DMS79 treated with DMSO at 0.1 percent for 48 hours (cell line): ENCODE measurements around the gene MCC.

Experiments
- DNase-seq: peaks from one replicate; lab custom pipeline; 2025; lab: John Stamatoyannopoulos, UW

Gene MCC

DNA sequence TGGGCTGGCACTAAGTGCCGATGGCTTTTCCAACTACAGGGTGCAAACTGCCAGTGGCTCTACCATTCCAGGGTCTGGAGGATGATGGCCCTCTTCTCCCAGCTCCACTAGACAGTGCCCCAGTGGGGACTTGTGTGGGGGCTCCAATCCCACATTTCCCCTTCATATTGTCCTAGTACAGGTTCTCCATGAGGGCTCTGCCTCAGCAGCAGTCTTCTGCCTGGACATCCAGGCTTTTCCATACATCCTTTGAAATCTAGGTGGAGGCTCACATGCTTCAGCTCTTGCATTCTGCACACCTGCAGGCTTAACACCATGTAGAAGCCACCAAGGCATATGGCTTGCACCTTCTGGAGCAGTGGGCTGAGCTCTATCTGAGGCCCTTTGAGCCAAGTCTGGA is 123.8 kb downstream of the MCC start:
- no peak for DNase-seq

DNA sequence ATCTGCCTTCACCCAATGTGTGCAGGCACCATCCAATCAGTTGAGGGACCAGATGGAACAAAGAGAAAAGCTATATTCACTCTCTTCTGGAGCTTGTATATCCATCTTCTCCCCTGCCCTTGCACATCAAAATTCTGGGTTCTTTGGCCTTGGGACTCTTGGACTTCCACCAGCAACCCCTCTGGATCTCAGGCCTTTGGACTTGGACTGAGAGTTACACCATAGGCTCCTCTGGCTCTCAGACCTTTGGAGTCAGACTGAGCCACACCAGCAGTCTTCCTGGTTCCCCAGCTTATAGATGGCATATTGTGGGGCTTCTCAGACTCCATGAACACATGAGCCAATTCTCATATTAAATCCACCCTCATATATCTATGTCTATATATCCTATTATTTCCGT is 126.6 kb downstream of the MCC start:
- no peak for DNase-seq

- no peak for DNase-seq
Measured at GRCh38 chr5:113359419-113359818, 128.8 kb downstream of the MCC start.

DNA sequence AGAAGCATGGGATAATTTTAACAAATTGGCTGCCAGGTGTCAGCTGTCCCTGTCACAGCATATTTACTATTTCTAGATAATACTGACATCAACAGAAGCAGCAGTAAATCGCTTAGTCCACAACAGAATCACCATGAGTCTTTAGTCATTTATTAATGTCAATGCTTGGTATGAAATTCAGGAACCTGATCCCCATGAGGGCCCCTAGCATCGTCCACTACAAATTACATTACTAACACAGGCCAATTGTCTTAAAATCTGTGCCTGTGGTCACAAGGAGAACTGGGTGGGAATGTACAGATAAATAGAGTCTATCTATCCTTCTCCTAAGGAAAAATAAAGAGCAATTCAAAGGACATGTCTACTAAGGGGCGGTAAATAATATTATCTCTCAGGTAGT is 129.6 kb downstream of the MCC start:
- no peak for DNase-seq

- DNase-seq = no peak
Measured at GRCh38 chr5:113357696-113358476, 130.4 kb downstream of the MCC start.

DNA sequence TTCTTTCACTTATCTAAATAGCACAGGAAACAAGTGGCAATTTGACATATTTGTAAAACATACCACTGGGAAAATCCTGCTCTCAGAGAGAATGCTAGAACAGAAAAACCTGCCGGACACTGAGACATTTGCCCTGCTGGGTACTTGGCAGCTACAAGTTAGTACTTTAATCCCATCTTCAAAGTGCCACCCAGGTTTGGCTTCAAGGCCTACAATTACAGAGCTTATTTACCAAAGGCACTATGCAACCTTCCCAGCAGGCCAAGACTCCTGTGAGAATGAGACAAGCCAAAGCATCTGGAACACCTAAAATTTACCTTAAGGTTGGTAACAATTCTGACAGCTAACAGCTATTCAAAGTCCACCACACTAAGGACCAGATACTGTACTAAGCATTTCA is 131.8 kb downstream of the MCC start:
- no peak for DNase-seq

GRCh38 chr5:113354055-113354454 is 134.2 kb downstream of the MCC start:
- no peak for DNase-seq

DNA sequence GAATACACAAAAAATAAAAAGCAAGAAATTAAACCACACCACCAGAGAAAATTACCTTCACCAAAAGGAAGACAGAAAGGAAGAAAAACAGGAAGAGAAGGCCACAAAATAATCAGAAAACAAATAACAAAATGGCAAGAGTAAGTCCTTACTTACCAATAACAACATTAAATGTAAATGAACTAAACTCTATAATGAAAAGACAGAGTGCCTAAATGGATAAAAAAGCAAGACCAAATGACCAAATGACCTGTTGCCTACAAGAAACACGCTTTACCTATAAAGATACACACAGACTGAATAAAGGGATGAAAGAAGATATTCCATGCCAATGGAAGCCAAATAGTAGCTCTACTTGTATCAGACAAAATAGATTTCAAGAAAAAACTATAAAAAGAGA is 140.7 kb downstream of the MCC start:
- no peak for DNase-seq

DNA sequence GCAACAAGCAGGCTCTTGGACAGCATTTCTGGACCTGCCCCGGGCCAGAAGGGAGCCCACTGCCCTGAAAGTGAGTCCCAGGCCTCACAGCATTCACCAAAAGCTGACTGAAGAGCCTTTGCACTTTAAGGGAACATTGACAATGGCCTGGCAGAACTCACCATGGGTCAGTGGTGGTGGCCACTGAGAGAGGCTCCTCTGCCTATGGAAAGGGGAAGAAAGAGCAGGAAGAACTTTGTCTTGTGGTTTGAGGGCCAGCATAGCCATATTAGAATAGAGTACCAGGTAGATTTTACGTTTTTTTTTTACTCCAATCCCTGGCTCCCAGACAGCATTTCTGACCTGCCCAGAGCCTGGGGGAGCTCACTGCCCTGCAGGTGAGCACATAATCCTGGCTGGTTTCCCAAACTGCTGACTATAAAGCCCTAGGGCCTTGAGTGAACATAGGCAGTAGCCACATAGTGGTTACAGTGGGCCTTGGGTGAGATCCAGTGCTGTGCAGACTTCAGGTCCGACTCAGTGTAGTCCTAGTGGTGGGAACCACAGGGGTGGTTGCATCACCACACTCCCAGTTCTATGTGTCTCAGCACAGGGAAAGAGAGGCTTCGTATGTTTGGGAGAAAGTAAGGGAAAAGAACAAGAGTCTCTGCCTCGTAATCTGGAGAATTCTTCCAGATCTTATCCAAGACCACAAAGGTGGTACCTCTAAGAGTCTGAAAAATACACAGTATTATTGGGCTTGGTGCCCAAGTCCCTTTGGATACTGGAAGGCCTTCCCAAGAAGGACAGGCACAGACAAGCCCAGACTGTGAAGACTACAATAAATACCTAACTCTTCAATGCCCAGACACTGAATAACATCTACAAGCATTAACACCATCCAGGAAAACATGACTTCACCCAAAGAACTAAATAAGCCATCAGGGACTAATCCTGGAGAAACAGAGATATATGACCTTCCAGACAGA is 143.0 kb downstream of the MCC start:
- peak; percentile 6 for DNase-seq

GRCh38 chr5:113343343-113343742 is 144.9 kb downstream of the MCC start:
- no peak for DNase-seq

DNA sequence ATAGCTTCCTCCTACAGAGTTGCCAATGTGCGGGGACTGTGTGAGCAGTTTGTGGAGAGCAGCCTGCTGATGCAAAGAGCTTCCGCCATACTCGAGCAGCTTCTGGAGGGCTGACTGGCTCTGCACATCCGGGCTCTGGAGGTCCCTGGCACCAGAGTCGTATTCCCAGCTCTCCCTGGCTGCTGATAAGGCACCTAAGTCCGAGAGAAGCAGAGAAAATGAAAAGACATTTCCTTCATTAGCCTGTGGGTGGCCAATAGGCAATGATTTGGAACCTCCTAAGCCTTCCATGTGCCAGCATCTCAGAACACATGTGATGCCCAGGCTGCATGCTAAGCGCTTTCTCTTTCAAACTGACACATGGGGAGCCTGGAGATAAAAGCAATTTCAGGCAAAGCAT is 147.7 kb downstream of the MCC start:
- no peak for DNase-seq

- DNase-seq = no peak
Measured at GRCh38 chr5:113338628-113339027, 149.6 kb downstream of the MCC start.

GRCh38 chr5:113337515-113338415 is 150.5 kb downstream of the MCC start:
- no peak for DNase-seq

- no peak for DNase-seq
Measured at GRCh38 chr5:113336975-113337374, 151.3 kb downstream of the MCC start.

GRCh38 chr5:113333411-113333810 is 154.8 kb downstream of the MCC start:
- no peak for DNase-seq

DNA sequence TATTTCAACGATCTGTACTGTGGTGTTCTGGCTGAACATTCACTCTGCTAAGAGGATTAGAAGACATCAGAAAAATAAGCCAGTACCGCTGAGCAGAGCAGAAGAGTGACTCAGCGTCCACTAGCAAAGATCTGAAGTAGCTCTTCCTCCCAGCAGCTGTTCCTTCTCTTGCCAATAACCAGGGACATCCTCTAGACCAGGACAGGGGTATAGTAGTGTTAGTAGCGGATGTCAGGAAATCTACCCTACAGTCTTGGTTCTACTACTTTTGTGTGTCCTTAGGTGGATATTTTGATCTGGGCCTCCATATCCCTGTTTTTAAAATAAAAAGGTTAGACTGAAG is 157.1 kb downstream of the MCC start:
- DNase-seq = no peak

GRCh38 chr5:113330533-113331208 is 157.6 kb downstream of the MCC start:
- peak; percentile 13 for DNase-seq

GRCh38 chr5:113329981-113330380 is 158.3 kb downstream of the MCC start:
- DNase-seq = no peak

GRCh38 chr5:113325054-113325453 is 163.2 kb downstream of the MCC start:
- no peak for DNase-seq

GRCh38 chr5:113321276-113321675 is 167.0 kb downstream of the MCC start:
- DNase-seq = no peak

DNA sequence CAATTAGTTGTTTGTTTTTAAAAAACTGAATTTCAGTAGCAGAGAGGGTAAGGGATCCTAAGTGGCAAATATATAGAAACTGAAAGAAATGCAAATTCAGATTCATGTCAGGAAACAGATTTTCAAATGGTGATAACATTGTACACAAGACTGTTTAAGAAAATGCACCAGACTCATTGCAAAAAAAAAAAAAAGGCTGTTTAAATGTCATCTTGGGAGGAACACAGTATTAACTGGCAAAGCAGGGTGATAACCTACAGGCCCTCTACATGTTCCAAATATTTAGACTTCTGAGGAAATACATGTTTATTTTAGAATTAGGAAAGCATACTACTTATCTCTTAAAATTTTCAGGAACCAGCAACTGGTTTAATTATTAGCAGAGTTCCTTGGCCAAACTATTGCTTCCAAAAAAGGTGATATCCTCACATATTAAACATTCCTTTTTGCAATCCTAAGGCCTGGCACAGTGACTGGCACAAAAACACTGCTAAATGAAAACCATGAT is 167.9 kb downstream of the MCC start:
- DNase-seq = no peak
